HFFc6 (cell line): Measurements from ENCODE around the gene TOMM34. TPM values are rescaled to one million over a fixed set of nuclear protein-coding genes. Genes with fewer than 3 reads are reported as not detected.

Source experiments
- DNase-seq: peaks from one replicate; pipeline ENCODE4 v3.0.0-alpha.2; 2018
- H3K27ac Mint-ChIP-seq: 2 replicates; pipeline ENCODE4 v1.8.0; 2020; ENCODE audit warnings: mild to moderate bottlenecking, mixed read lengths
- H3K27me3 Mint-ChIP-seq: 2 replicates; pipeline ENCODE4 v1.8.0; 2021; ENCODE audit warnings: mild to moderate bottlenecking, moderate library complexity, mixed read lengths; ENCODE audit not compliant: insufficient read depth
- H3K36me3 Mint-ChIP-seq: 2 replicates; pipeline ENCODE4 v1.8.0; 2021; ENCODE audit warnings: low read depth, mixed read lengths
- H3K4me1 Mint-ChIP-seq: 2 replicates; pipeline ENCODE4 v1.8.0; 2020; ENCODE audit warnings: low read depth, mixed read lengths
- H3K4me3 Mint-ChIP-seq: 2 replicates; pipeline ENCODE4 v1.8.0; 2020; ENCODE audit warnings: mild to moderate bottlenecking, moderate library complexity, mixed read lengths
- H3K9me3 Mint-ChIP-seq: 2 replicates; pipeline ENCODE4 v1.8.0; 2020; ENCODE audit warnings: mild to moderate bottlenecking, mixed read lengths
- total RNA-seq, 6 experiments: library from RNA; stranded (reverse); fragmentation: NEBNext Ultra II Directional; extraction: Animal tissue kit (Norgen Biotek cat#: 25700); gene quantifications; 2 replicates in 1 of 6; 3 replicates in 5 of 6; pipeline ENCODE4 v1.2.3, GENCODE V29; 2021
- TF ChIP-seq, protein P1 (sequence below): fragments of 200-600 bp; sonication (generic); IDR thresholded peaks from 2 replicates; pipeline ENCODE4 v1.5.0; 2021; ENCODE audit warnings: antibody characterized with exemption, mild to moderate bottlenecking

The TOMM34 gene
- total RNA-seq, 6 experiments from 2014 or later, result 88.5 to 96.5 (median 93.0) TPM

DNA sequence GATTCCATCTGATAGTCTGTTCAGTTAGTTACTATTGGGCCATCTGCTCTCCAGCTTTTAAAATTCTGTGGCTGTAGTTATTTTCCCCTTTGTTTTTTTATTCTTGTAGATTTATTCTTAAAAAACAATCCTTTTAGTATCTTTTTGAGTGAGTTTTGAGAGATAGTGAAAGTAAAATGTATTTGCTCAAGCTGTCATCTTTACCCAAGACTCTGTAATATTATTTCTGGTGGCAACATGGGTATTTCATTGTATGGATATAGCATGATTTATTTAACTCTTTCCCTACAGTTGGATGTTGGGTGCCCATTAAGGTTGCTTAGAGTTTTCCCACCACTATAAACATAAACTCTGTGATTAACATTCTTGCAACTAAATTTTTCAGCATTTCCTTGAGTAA lies 30.8 kb upstream of the TOMM34 start:
- H3K36me3 Mint-ChIP-seq, result peaks cover 25% of the 10 kb centered on the region
- H3K27me3 Mint-ChIP-seq, result no peaks in the 10 kb centered on the region
- peak overlapping the region; percentile 94 for H3K27ac Mint-ChIP-seq
- no peaks in the 10 kb centered on the region for H3K9me3 Mint-ChIP-seq
- H3K4me3 Mint-ChIP-seq, result peak overlapping the region; percentile 87
- peaks cover 38% of the 10 kb centered on the region for H3K4me1 Mint-ChIP-seq
- TF ChIP-seq, protein P1, sequence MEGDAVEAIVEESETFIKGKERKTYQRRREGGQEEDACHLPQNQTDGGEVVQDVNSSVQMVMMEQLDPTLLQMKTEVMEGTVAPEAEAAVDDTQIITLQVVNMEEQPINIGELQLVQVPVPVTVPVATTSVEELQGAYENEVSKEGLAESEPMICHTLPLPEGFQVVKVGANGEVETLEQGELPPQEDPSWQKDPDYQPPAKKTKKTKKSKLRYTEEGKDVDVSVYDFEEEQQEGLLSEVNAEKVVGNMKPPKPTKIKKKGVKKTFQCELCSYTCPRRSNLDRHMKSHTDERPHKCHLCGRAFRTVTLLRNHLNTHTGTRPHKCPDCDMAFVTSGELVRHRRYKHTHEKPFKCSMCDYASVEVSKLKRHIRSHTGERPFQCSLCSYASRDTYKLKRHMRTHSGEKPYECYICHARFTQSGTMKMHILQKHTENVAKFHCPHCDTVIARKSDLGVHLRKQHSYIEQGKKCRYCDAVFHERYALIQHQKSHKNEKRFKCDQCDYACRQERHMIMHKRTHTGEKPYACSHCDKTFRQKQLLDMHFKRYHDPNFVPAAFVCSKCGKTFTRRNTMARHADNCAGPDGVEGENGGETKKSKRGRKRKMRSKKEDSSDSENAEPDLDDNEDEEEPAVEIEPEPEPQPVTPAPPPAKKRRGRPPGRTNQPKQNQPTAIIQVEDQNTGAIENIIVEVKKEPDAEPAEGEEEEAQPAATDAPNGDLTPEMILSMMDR, result no peak
- DNase-seq, result no peak

DNA sequence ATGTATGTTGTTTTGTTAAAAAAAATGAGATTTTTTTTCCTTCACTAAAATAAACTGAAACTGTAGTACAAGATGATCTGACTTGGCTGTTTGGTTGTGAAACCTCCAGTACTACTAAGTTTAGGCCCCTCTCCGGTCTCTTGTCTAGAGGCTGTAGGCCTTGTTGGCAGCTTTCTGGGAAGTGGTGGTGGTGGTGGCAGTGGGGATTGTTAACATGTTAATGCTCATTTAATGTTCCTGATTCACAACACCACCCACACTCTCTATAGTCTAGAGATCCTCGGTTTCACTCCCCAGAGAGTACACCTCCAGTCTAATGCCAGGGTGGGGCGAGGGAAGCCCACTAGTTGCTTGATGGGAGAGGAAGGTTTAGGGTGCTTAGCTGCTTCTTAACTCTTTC lies 30.2 kb upstream of the TOMM34 start:
- Mint-ChIP-seq H3K9me3 (no peaks in the 10 kb centered on the region), H3K36me3 (peaks cover 21% of the 10 kb centered on the region), H3K4me1 (peaks cover 38% of the 10 kb centered on the region), H3K27me3 (no peaks in the 10 kb centered on the region), H3K4me3 (peak overlapping the region; percentile 87), H3K27ac (peak overlapping the region; percentile 94)
- DNase-seq, result no peak
- TF ChIP-seq, protein P1, result no peak

DNA sequence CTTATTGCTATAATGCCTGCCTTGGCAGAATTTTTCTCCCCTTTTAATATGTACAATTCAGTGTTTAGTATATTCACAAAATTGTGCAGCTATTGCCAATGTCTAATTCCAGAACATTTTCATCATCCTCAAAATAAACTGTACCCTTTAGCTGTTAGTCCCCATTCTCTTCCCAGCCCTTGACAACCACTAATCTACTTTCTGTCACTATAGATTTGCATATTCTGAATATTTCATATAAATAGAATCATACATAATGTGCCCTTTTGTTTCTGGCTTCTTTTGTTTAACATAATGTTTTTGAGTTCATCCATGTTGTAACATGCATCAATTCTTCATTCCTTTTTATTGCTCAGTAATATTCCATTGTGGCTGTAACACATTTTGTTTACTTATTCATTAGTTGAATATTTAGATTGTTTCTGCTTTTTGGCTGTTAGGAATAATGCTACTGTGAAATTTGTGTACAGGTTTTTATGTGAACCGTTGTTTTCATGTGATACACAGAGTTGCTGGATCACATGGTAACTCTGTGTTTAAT lies 28.5 kb upstream of the TOMM34 start:
- peaks cover 37% of the 10 kb centered on the region for H3K4me1 Mint-ChIP-seq
- H3K27me3 Mint-ChIP-seq, result no peaks in the 10 kb centered on the region

DNA sequence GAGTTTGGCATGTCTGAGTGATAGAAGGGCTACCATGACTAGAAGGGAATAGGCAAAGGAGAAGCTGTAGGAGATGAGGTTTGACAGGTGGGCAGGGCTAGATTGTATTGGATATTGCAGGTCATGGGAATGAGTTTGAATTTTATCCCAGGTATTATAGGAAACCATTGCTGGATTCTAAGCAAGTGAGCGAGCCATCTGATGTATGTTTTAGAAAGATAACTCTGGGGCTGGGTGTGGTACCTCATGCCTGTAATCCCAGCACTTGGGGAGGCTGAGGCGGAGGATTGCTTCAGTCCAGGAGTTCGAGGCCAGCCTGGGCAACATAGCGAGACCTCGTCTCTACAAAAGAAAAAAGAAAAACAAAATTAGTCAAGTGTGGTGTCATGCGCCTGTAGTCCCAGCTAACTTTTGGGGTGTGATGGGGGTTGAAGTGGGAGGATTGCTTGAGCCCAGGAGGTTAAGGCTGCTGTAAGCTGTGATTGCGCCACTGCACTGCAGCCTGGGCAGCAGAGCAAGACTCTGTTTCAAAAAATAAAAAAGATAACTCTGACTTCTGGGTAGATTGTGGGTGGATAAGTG lies 23.0 kb upstream of the TOMM34 start:
- Mint-ChIP-seq H3K9me3 (no peaks in the 10 kb centered on the region), H3K4me3 (no peak overlapping the region), H3K27ac (no peak overlapping the region), H3K36me3 (peaks cover 26% of the 10 kb centered on the region), H3K4me1 (peaks cover 15% of the 10 kb centered on the region), H3K27me3 (no peaks in the 10 kb centered on the region; the same call in 1 of the 2 replicates)
- DNase-seq, result no peak
- TF ChIP-seq, protein P1, result no peak

More for the DNA sequence above, 28.5 kb upstream of the TOMM34 start:
- no peak overlapping the region for H3K27ac Mint-ChIP-seq
- peaks cover 21% of the 10 kb centered on the region for H3K36me3 Mint-ChIP-seq
- TF ChIP-seq, protein P1, result no peak
- H3K4me3 Mint-ChIP-seq, result no peak overlapping the region
- no peak for DNase-seq
- no peaks in the 10 kb centered on the region for H3K9me3 Mint-ChIP-seq

DNA sequence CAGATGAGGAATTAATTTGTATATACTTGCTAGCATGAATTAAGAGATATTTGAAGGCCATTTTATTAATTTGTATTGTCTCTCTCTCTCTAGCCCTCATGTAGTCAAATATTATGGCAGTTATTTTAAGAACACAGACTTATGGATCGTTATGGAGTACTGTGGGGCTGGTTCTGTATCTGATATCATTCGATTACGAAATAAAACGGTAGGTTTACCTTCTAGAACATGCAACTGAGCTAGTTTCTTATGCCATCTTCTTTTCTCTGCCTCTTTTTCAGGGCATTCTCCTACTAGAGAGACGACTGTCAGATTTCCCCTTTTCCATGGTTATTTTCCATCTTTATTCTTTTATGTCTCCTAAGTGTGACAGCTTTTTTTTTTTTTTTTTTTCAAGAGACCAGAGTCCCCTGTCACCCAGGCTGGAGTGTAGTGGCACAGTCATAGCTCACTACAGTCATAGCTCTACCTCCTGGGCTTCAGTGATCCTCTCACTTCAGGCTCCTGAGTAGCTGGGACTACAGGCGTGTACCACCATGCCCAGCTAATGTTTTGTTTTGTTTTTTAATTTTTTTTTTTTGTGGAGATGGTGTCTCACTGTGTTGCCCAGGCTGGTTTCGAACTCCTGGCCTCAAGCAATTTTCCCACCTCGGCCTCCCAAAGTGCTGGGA lies 21.7 kb upstream of the TOMM34 start:
- H3K4me1 Mint-ChIP-seq, result peaks cover 23% of the 10 kb centered on the region
- H3K9me3 Mint-ChIP-seq, result no peaks in the 10 kb centered on the region
- DNase-seq, result no peak
- H3K27ac Mint-ChIP-seq, result no peak overlapping the region
- TF ChIP-seq, protein P1, result no peak
- H3K36me3 Mint-ChIP-seq, result peaks cover 33% of the 10 kb centered on the region
- no peaks in the 10 kb centered on the region; the same call in 1 of the 2 replicates for H3K27me3 Mint-ChIP-seq
- H3K4me3 Mint-ChIP-seq, result no peak overlapping the region
